ENCODE data around the gene IQGAP2. TPM values are rescaled to one million over a fixed set of nuclear protein-coding genes. Genes with fewer than 3 reads are reported as not detected.

Gene IQGAP2
- total and polyA plus RNA-seq, 9 of the 15 experiments (the other 6 are each of a cell fraction or from before 2014, with no cell fraction given) = 8.7 to 23.2 (median 17.4) TPM

- TF ChIP-seq, protein P1, sequence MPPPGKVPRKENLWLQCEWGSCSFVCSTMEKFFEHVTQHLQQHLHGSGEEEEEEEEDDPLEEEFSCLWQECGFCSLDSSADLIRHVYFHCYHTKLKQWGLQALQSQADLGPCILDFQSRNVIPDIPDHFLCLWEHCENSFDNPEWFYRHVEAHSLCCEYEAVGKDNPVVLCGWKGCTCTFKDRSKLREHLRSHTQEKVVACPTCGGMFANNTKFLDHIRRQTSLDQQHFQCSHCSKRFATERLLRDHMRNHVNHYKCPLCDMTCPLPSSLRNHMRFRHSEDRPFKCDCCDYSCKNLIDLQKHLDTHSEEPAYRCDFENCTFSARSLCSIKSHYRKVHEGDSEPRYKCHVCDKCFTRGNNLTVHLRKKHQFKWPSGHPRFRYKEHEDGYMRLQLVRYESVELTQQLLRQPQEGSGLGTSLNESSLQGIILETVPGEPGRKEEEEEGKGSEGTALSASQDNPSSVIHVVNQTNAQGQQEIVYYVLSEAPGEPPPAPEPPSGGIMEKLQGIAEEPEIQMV (tag; conservative IDR thresholded peaks at IDR 0.05; ENCODE audit: low read depth) = no peak
- TF ChIP-seq MYC (IDR thresholded peaks at IDR 0.05; ENCODE audit: low read depth, low read length) (no peak), MYC (CRISPR knock-in tag; IDR thresholded peaks at IDR 0.05; ENCODE audit: borderline replicate concordance, low read depth) (no peak), CXXC5 (CRISPR knock-in tag; IDR thresholded peaks at IDR 0.05) (no peak), ATF6 (CRISPR knock-in tag; IDR thresholded peaks at IDR 0.05) (no peak), RNF219 (CRISPR knock-in tag; IDR thresholded peaks at IDR 0.05) (no peak), YBX1 (IDR thresholded peaks at IDR 0.05) (no peak), CBX1 (IDR thresholded peaks at IDR 0.05; ENCODE audit: low read depth) (no peak), CREM (IDR thresholded peaks at IDR 0.05; ENCODE audit: low read depth) (no peak), HLTF (IDR thresholded peaks at IDR 0.05) (no peak), HDAC1 (IDR thresholded peaks at IDR 0.05) (no peak), RAD21 (CRISPR knock-in tag; conservative IDR thresholded peaks at IDR 0.05 in 1 of 2, IDR thresholded peaks at IDR 0.05 in 1 of 2) (peak; percentile 87 to 96), SMAD4 (CRISPR knock-in tag; conservative IDR thresholded peaks at IDR 0.05) (no peak), MCM5 (IDR thresholded peaks at IDR 0.05; ENCODE audit: low read depth) (no peak), TARDBP (IDR thresholded peaks at IDR 0.05) (no peak), ZNF143 (CRISPR knock-in tag; IDR thresholded peaks at IDR 0.05) (no peak)
- TF ChIP-seq, protein P2, sequence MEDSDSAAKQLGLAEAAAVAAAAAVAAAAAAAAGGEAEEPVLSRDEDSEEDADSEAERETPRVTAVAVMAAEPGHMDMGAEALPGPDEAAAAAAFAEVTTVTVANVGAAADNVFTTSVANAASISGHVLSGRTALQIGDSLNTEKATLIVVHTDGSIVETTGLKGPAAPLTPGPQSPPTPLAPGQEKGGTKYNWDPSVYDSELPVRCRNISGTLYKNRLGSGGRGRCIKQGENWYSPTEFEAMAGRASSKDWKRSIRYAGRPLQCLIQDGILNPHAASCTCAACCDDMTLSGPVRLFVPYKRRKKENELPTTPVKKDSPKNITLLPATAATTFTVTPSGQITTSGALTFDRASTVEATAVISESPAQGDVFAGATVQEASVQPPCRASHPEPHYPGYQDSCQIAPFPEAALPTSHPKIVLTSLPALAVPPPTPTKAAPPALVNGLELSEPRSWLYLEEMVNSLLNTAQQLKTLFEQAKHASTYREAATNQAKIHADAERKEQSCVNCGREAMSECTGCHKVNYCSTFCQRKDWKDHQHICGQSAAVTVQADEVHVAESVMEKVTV (CRISPR knock-in tag; IDR thresholded peaks at IDR 0.05) = peak; percentile 86
- TF ChIP-seq, protein P3, sequence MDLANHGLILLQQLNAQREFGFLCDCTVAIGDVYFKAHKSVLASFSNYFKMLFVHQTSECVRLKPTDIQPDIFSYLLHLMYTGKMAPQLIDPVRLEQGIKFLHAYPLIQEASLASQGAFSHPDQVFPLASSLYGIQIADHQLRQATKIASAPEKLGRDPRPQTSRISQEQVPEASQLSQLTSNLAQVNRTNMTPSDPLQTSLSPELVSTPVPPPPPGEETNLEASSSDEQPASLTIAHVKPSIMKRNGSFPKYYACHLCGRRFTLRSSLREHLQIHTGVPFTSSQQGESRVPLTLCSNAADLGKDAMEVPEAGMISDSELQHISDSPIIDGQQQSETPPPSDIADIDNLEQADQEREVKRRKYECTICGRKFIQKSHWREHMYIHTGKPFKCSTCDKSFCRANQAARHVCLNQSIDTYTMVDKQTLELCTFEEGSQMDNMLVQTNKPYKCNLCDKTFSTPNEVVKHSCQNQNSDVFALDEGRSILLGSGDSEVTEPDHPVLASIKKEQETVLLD (IDR thresholded peaks at IDR 0.05) = no peak
- TF ChIP-seq, protein P4, sequence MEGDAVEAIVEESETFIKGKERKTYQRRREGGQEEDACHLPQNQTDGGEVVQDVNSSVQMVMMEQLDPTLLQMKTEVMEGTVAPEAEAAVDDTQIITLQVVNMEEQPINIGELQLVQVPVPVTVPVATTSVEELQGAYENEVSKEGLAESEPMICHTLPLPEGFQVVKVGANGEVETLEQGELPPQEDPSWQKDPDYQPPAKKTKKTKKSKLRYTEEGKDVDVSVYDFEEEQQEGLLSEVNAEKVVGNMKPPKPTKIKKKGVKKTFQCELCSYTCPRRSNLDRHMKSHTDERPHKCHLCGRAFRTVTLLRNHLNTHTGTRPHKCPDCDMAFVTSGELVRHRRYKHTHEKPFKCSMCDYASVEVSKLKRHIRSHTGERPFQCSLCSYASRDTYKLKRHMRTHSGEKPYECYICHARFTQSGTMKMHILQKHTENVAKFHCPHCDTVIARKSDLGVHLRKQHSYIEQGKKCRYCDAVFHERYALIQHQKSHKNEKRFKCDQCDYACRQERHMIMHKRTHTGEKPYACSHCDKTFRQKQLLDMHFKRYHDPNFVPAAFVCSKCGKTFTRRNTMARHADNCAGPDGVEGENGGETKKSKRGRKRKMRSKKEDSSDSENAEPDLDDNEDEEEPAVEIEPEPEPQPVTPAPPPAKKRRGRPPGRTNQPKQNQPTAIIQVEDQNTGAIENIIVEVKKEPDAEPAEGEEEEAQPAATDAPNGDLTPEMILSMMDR (IDR thresholded peaks at IDR 0.05 in 2 of 3, conservative IDR thresholded peaks at IDR 0.05 in 1 of 3; ENCODE audit: insufficient read depth in 2 of 3, low read depth in 1 of 3, low read length in 3 of 3) = peak; percentile 77 to 91 (median 77)
Measured at GRCh38 chr5:76601470-76601869, 198.4 kb downstream of the IQGAP2 start (continued).
